Epithelial cell of esophagus (primary cell): Measurements from ENCODE around the gene TRERF1.

Experiments used
- DNase-seq: peaks from one replicate; pipeline ENCODE4 v3.0.0; 2010; ENCODE audit warnings: low read depth
- H3K4me3 ChIP-seq: 2 replicates; pipeline ENCODE4 v1.5.1; 2011; ENCODE audit warnings: mild to moderate bottlenecking, low read length, control low read depth
- TF ChIP-seq, protein P1 (sequence below): IDR thresholded peaks from 2 replicates; pipeline ENCODE4 v1.5.1; 2011; ENCODE audit warnings: low read depth, mild to moderate bottlenecking, low read length, control low read depth, inconsistent platforms; ENCODE audit not compliant: insufficient read depth; ENCODE audit errors: missing control alignments

Gene TRERF1

DNA sequence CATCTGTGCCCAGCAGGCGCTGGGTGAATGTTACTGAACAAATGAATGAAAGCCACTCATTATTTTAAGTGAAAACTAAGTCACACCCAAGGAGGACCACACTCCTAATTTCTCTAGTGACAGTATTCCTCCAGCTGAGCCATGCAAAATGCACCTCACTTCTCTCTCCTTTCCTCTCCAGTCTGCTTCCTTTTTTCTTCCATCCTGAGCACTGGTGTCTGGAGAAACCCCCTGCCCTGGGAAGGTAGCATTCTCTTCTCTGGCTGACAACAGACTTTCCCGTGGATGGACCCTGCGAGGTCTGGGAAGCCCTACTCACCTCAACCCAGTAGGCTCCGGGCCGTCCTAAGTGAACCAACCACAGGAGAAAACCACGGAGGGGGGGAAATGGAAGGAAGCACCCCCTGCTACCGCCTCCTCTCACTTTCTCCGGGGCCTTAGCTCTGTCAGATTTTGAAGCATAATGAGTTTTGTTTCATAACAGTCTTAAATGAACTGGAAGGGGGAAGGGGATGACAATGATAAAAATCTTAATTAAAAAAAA is 22.6 kb downstream of the TRERF1 start:
- no peak for DNase-seq
- H3K4me3 ChIP-seq, result no peak overlapping the region
- TF ChIP-seq, protein P1, sequence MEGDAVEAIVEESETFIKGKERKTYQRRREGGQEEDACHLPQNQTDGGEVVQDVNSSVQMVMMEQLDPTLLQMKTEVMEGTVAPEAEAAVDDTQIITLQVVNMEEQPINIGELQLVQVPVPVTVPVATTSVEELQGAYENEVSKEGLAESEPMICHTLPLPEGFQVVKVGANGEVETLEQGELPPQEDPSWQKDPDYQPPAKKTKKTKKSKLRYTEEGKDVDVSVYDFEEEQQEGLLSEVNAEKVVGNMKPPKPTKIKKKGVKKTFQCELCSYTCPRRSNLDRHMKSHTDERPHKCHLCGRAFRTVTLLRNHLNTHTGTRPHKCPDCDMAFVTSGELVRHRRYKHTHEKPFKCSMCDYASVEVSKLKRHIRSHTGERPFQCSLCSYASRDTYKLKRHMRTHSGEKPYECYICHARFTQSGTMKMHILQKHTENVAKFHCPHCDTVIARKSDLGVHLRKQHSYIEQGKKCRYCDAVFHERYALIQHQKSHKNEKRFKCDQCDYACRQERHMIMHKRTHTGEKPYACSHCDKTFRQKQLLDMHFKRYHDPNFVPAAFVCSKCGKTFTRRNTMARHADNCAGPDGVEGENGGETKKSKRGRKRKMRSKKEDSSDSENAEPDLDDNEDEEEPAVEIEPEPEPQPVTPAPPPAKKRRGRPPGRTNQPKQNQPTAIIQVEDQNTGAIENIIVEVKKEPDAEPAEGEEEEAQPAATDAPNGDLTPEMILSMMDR, result no peak

DNA sequence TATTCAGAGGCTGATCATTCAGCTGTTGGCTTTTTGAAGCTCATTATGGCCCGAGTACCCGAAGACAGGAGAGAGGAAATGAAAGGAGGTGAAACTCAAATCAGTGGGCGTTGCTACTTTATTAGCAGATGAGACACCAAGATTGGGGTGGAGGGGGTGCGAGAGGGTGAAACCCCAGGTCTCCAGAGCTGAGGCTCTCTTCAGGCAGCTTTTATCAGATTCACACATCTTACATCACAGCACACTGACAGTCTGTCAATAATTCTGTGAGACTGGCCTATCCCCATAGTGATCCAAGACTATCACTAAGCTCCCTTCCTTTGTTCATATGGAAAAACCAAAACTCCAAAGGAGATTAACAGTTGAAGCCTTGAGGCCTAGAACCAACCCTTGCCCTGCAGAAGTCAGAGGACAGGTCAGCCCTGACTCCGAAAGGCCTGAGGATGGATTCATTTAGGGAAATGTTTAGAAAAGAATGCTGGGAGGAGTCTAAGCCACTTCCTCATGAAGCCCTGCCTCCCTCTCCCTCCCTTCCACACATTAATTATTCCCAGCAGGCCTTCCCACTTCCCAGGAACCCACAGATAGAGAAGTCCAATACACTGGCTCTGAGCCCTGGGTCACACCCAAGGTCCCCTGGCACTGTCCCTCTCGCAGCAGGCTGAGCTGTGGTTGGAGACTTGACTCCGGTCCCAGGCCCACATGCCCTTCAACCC is 23.2 kb downstream of the TRERF1 start:
- no peak for DNase-seq
- TF ChIP-seq, protein P1, result no peak
- H3K4me3 ChIP-seq, result no peak overlapping the region

DNA sequence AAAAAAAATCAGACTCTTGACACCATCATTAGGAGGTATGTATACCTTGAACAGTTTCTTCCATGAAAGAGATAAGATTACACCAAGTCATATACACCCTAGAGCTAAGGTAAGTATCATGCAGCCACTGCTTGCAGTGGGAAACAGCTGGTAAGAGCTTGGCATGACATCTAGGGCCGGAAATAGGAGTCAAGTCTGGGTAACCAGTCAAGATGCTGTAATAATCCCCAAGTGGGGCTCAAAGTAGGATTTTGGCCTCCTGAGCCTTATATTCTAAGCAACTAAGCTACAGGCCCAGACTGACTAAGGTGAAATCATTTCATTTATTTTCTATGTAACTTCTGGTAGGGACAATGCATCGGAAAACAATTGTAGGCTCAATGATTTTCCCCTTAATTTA is 23.9 kb downstream of the TRERF1 start:
- no peak overlapping the region for H3K4me3 ChIP-seq
- TF ChIP-seq, protein P1, result no peak
- DNase-seq, result no peak

DNA sequence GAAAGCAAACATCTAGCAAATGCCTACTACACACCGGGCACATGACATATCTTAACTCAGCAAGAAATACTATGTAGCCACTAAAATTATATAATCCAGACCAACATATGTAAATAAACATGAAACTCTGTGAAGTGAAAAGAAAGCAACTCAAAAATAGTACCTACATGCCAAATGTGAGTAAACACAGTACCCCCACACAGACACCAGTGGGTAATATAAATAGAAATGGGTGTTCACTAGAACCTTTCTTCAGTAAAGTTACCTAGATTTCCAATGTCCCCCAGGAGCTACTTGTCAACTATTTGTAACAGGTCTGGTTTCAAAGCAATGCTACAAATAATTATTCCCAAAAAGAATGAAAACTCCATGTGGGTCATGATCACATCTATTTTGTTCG is 25.5 kb downstream of the TRERF1 start:
- TF ChIP-seq, protein P1, result no peak
- H3K4me3 ChIP-seq, result no peak overlapping the region
- no peak for DNase-seq

DNA sequence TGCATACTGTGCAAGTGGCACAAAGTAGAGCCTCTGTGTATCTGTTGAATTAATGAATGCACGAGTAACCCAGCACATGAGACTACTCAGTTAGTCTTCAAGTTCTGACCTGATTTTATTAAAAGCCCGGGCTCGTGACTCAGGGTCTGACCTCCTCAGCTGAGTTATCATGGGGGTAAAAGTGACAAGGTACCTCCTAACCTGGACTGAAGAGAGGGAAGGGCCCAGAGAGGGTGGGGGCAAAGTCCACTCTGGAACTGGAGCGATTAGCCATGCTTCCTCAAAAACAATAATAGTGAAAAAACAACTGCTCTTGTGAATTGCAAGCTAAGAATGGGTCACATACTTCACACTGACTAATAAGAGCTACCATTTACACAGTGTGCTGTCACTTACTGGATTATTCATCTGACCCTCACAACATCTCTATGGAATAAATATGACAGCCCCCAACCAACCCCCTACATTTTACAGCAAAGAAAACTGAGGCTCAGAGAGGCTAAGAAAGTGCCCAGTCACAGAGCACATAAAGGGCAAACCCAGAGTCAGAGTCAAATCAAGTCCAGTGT is 26.7 kb downstream of the TRERF1 start:
- TF ChIP-seq, protein P1, result no peak
- DNase-seq, result peak; percentile 56

DNA sequence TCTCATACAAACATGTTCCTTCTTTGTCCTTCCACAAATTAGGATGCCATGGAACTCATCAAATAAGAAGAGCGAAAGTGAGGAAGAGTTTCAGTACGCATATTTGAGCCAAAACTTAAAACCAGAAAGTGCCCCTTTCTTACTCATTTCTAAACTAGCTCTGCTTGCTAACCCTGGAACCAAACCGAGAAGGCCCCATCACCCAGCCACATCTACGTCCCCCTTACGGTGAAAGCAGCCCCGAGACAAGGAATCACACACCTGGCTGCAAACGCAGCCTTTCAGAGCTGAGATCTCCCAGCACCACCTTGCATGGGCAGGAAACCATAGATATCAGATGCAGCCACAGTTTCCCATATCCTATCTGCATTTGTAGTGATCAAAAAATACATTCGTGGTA is 28.5 kb downstream of the TRERF1 start:
- DNase-seq, result no peak
- TF ChIP-seq, protein P1, result no peak
- no peak overlapping the region for H3K4me3 ChIP-seq

More for the DNA sequence above, 26.7 kb downstream of the TRERF1 start:
- H3K4me3 ChIP-seq, result no peak overlapping the region
